MM.1S (cell line): ENCODE data around the gene TMEM168.

ENCODE experiments used
- CTCF ChIP-seq: fragments of 300-600 bp; sonication (generic); IDR thresholded peaks from 2 replicates; pipeline ENCODE4 v1.5.1; 2016; ENCODE audit warnings: antibody characterized with exemption, low read length, mixed read lengths
- EZH2 ChIP-seq: fragments of 300-600 bp; sonication (generic); optimal IDR thresholded peaks from 2 replicates; pipeline ENCODE3; 2017; ENCODE audit warnings: low read depth, mild to moderate bottlenecking, antibody characterized with exemption, low read length, mixed read lengths
- EZH2phosphoT487 ChIP-seq: fragments of 300-600 bp; sonication (generic); IDR thresholded peaks from 2 replicates; pipeline ENCODE4 v1.6.1; 2018; ENCODE audit warnings: antibody characterized with exemption, low read length

GRCh38 chr7:112790586-112791003 lies 402 bp upstream of the TMEM168 start:
- no peak for TF ChIP-seq EZH2
- TF ChIP-seq CTCF, result no peak
- no peak for TF ChIP-seq EZH2phosphoT487
